GM18505 (cell line): Measurements from ENCODE around the gene PARD6B.
"Not testable (repeated sequence)": the region's sequence is repeated elsewhere in the genome, so short reads cannot be mapped to it uniquely, and the experiment has no call there.

ENCODE experiments used
- ATAC-seq: cut with Tn5 transposase; IDR thresholded peaks from one replicate; pipeline ENCODE4 v1.9.1; 2021; ENCODE audit not compliant: unreplicated experiment
- POLR2A ChIP-seq: IDR thresholded peaks from 4 replicates; pipeline ENCODE4 v1.6.1; 2011; ENCODE audit warnings: borderline replicate concordance; ENCODE audit not compliant: insufficient read depth, insufficient read length; ENCODE audit errors: extremely low read depth

PARD6B gene

GRCh38 chr20:50794181-50794845, 62.9 kb downstream of the PARD6B start:
- ATAC-seq, result peak; percentile 1
- TF ChIP-seq POLR2A, result no peak

GRCh38 chr20:50794846-50795634, 63.7 kb downstream of the PARD6B start, which contains the start of gene BCAS4:
TSS of gene BCAS4 (plus strand) at chr20:50795061. CDS start at chr20:50795084, 23 bp downstream.
- ATAC-seq, result peak; percentile 77
- peak; percentile 62 for TF ChIP-seq POLR2A

- TF ChIP-seq POLR2A, result no peak
- no peak for ATAC-seq
These were observed 65.8 kb downstream of the PARD6B start for GRCh38 chr20:50797142-50797541.

- no peak for TF ChIP-seq POLR2A
- no peak for ATAC-seq
These were observed 67.3 kb downstream of the PARD6B start for GRCh38 chr20:50798650-50799049.

- TF ChIP-seq POLR2A, result no peak
- ATAC-seq, result no peak
These were observed 68.0 kb downstream of the PARD6B start for GRCh38 chr20:50799176-50799889.

- no peak for TF ChIP-seq POLR2A
- ATAC-seq, result peak; percentile 37
These were observed 68.6 kb downstream of the PARD6B start for GRCh38 chr20:50799890-50800550.

GRCh38 chr20:50800986-50801746, 69.8 kb downstream of the PARD6B start:
- not testable (repeated sequence) for ATAC-seq

GRCh38 chr20:50801747-50802125, 70.4 kb downstream of the PARD6B start:
- no peak for TF ChIP-seq POLR2A
- no peak for ATAC-seq

GRCh38 chr20:50802289-50802688, 70.9 kb downstream of the PARD6B start:
- no peak for TF ChIP-seq POLR2A
- no peak for ATAC-seq

GRCh38 chr20:50804437-50805348, 73.3 kb downstream of the PARD6B start:
- no peak for ATAC-seq
- TF ChIP-seq POLR2A, result no peak

GRCh38 chr20:50805349-50805684, 73.9 kb downstream of the PARD6B start:
- TF ChIP-seq POLR2A, result no peak
- no peak for ATAC-seq

GRCh38 chr20:50806126-50806768, 74.9 kb downstream of the PARD6B start:
- ATAC-seq, result no peak
- no peak for TF ChIP-seq POLR2A
